GM12878 (cell line): ENCODE measurements around the gene CCBE1. TPM values are rescaled to one million over a fixed set of nuclear protein-coding genes. Genes with fewer than 3 reads are reported as not detected.

ENCODE experiments used
- ATAC-seq: fragments of 200-7000 bp; cut with Tn5 transposase; 3 replicates; pipeline ENCODE4 v1.9.1; 2020; ENCODE audit warnings: mild to moderate bottlenecking, moderate library complexity
- BruUV-seq: library from RNA; stranded (reverse); fragments of 400-500 nt; replicated peaks from 2 replicates; lab custom pipeline; 2021; lab: Mats Ljungman, UMichigan
- CTCF ChIA-PET: fragments of 300-600 bp; sonication (Branson Sonifier 250); formaldehyde crosslinking; extraction: SDS; loops from one replicate; lab custom pipeline; 2021; ENCODE audit warnings: inconsistent platforms; lab: Yijun Ruan, JAX
- POLR2A ChIA-PET: fragments of 350-600 bp; formaldehyde crosslinking; extraction: SDS; loops from one replicate; lab custom pipeline; 2021; ENCODE audit warnings: inconsistent platforms; lab: Charles Lee
- RAD21 ChIA-PET: fragments of 300-600 bp; sonication (Branson Sonifier 250); formaldehyde crosslinking; loops from one replicate; lab custom pipeline; 2023; ENCODE audit warnings: antibody characterized with exemption; ENCODE audit not compliant: unreplicated experiment; lab: Charles Lee
- SMC1A ChIA-PET: fragments of 300-600 bp; sonication (Branson Sonifier 250); formaldehyde crosslinking; loops from one replicate; lab custom pipeline; 2023; ENCODE audit not compliant: unreplicated experiment, uncharacterized antibody; lab: Charles Lee
- DNase-seq: peaks from one replicate; pipeline ENCODE4 v3.0.0-alpha.2; 2011; ENCODE audit warnings: low read depth, low spot score
- FAIRE-seq: peaks from 3 replicates; lab custom pipeline; 2011; peaks lifted over from hg19 to GRCh38; lab: Jason Lieb, UNC
- H2AFZ ChIP-seq: 2 replicates; pipeline ENCODE4 v1.6.0; 2011; ENCODE audit warnings: low read depth, low read length, control low read depth; ENCODE audit not compliant: control insufficient read depth
- H3K27ac ChIP-seq: 2 replicates; pipeline ENCODE4 v1.5.1; 2011; ENCODE audit warnings: control low read depth; ENCODE audit not compliant: control insufficient read depth, insufficient read depth
- H3K27me3 ChIP-seq, 2 experiments: replicated peaks in 1 of 2; 2 replicates each; pipeline versions ENCODE4 v1.6.0 to v1.6.1; 2011; ENCODE audit warnings: low read length in 1 of 2; ENCODE audit not compliant: control insufficient read depth in 2 of 2, insufficient read depth in 2 of 2
- H3K36me3 ChIP-seq, 2 experiments: 2 replicates each; pipeline ENCODE4 v1.5.1; 2011; ENCODE audit warnings: low read length in 1 of 2; ENCODE audit not compliant: control insufficient read depth in 2 of 2, insufficient read depth in 2 of 2
- H3K4me1 ChIP-seq: 2 replicates; pipeline ENCODE4 v1.6.1; 2011; ENCODE audit warnings: mild to moderate bottlenecking, low read length, moderate library complexity, mixed read lengths; ENCODE audit not compliant: control insufficient read depth, insufficient read depth
- H3K4me2 ChIP-seq: 2 replicates; pipeline ENCODE4 v1.6.0; 2011; ENCODE audit warnings: control low read depth; ENCODE audit not compliant: control insufficient read depth, insufficient read depth
- H3K4me3 ChIP-seq: fragments of 200-600 bp; sonication (generic); 2 replicates; pipeline ENCODE4 v1.5.1; 2016
- H3K79me2 ChIP-seq: 2 replicates; pipeline ENCODE4 v1.6.0; 2011; ENCODE audit warnings: low read length; ENCODE audit not compliant: control insufficient read depth, insufficient read depth
- H3K9ac ChIP-seq: 2 replicates; pipeline ENCODE4 v1.8.0; 2011; ENCODE audit warnings: low read length, control low read depth, mixed read lengths; ENCODE audit not compliant: control insufficient read depth, insufficient read depth
- H3K9me3 ChIP-seq: replicated peaks from 3 replicates; pipeline ENCODE4 v1.5.1; 2011; ENCODE audit warnings: mild to moderate bottlenecking, low read length; ENCODE audit not compliant: control insufficient read depth, insufficient read depth
- H4K20me1 ChIP-seq: 2 replicates; pipeline ENCODE4 v1.6.0; 2011; ENCODE audit not compliant: control insufficient read depth, insufficient read depth
- ASH2L ChIP-seq: fragments of 300-600, 200-600 bp; sonication (generic); IDR thresholded peaks from 2 replicates; pipeline ENCODE4 v1.6.1; 2017; ENCODE audit warnings: low read depth, mild to moderate bottlenecking, borderline replicate concordance
- CBX5 ChIP-seq: sonication (generic); IDR thresholded peaks from 2 replicates; pipeline ENCODE4 v1.6.1; 2016; ENCODE audit warnings: low read depth, moderate library complexity, mild to moderate bottlenecking, inconsistent platforms
- CHD2 ChIP-seq: IDR thresholded peaks from 2 replicates; pipeline ENCODE4 v1.6.1; 2011; ENCODE audit warnings: low read depth, low read length, improper control_type of control experiment, borderline replicate concordance
- CREM ChIP-seq: IDR thresholded peaks from 2 replicates; pipeline ENCODE4 v1.6.1; 2014; ENCODE audit warnings: antibody characterized with exemption, low read depth
- JUNB ChIP-seq: IDR thresholded peaks from 2 replicates; pipeline ENCODE4 v1.6.1; 2016; ENCODE audit warnings: antibody characterized with exemption, mild to moderate bottlenecking
- JUND ChIP-seq: IDR thresholded peaks from 2 replicates; pipeline ENCODE4 v1.6.1; 2012; ENCODE audit warnings: low read depth, mild to moderate bottlenecking, low read length, improper control_type of control experiment, moderate library complexity
- MTA2 ChIP-seq: fragments of 450-650 bp; IDR thresholded peaks from 2 replicates; pipeline ENCODE4 v1.6.1; 2016; ENCODE audit warnings: low read depth, mild to moderate bottlenecking, moderate library complexity
- NFYA ChIP-seq: IDR thresholded peaks from 2 replicates; pipeline ENCODE4 v1.6.1; 2011; ENCODE audit warnings: low read depth, mild to moderate bottlenecking, low read length, improper control_type of control experiment, borderline replicate concordance
- PAX8 ChIP-seq: fragments of 450-650 bp; IDR thresholded peaks from 2 replicates; pipeline ENCODE4 v1.6.1; 2017; ENCODE audit warnings: mild to moderate bottlenecking, moderate library complexity
- RBBP5 ChIP-seq: fragments of 200-600 bp; sonication (generic); conservative IDR thresholded peaks from 2 replicates; pipeline ENCODE4 v1.6.1; 2016
- SMAD5 ChIP-seq: IDR thresholded peaks from 2 replicates; pipeline ENCODE4 v1.6.1; 2016; ENCODE audit warnings: antibody characterized with exemption, low read depth
- TARDBP ChIP-seq: IDR thresholded peaks from 2 replicates; pipeline ENCODE4 v1.6.1; 2016; ENCODE audit warnings: borderline replicate concordance
- TBL1XR1 ChIP-seq: IDR thresholded peaks from 2 replicates; pipeline ENCODE4 v1.6.1; 2012; ENCODE audit warnings: low read depth, low read length, improper control_type of control experiment
- ZNF217 ChIP-seq: fragments of 450-650 bp; IDR thresholded peaks from 2 replicates; pipeline ENCODE4 v1.6.1; 2017; ENCODE audit warnings: antibody characterized with exemption, mild to moderate bottlenecking
- WGBS: methylation state at CpG from one replicate; pipeline ENCODE4 v1.1.6; 2016; ENCODE audit warnings: low lambda C conversion rate; ENCODE audit not compliant: insufficient replicate concordance, insufficient coverage; ENCODE audit errors: missing lambda C conversion rate; 5-methylcytosine and 5-hydroxymethylcytosine counted together
- in situ Hi-C: fragments of 300-500 bp; cut with MboI; formaldehyde crosslinking; loops from 9 replicates; pipeline ENCODE4 v1.14.3; 2018; ENCODE audit warnings: mixed read lengths
- intact Hi-C: fragments of 100-400 bp; cut with micrococcal nuclease; formaldehyde crosslinking; loops from one replicate; pipeline ENCODE4 v1.14.2; 2022; ENCODE audit not compliant: unreplicated experiment
- polyA plus RNA-seq, 11 experiments: library from polyadenylated mRNA; depleted of rRNA in 4 of 11; unstranded in 6 of 11; stranded (reverse) in 5 of 11; fragments of >200 nt; fragmentation: Nextera tagmentation in 4 of 11; fragmentation: Illumina TruSeq in 1 of 11; extraction: Ambion mirVana in 4 of 11; extraction: Trizol in 1 of 11; gene quantifications; 1 replicate in 1 of 11; 2 replicates in 10 of 11; pipeline versions ENCODE4 v1.2.1 to v1.2.3, GENCODE V29; 2011 to 2016; ENCODE audit warnings: inconsistent platforms in 2 of 11, missing spikeins in 2 of 11, low read depth in 1 of 11
- total RNA-seq, 4 experiments: library from RNA; depleted of rRNA in 3 of 4; stranded (reverse); fragments of >200 nt in 3 of 4; fragmentation: Illumina TruSeq in 1 of 4; extraction: Trizol in 1 of 4; gene quantifications; 2 replicates each; pipeline versions ENCODE4 v1.2.1 to v1.2.3, GENCODE V29; 2013 to 2021
- TF ChIP-seq, protein P1 (sequence below): fragments of 450-650 bp; conservative IDR thresholded peaks from 2 replicates; pipeline ENCODE4 v1.6.1; 2017; ENCODE audit warnings: mild to moderate bottlenecking, moderate library complexity

The CCBE1 gene
- total and polyA plus RNA-seq, 10 of the 15 experiments (the other 5 are each of a cell fraction or from before 2014, with no cell fraction given) = 0.03 to 0.49 (median 0.04) TPM; not detected in 7

DNA sequence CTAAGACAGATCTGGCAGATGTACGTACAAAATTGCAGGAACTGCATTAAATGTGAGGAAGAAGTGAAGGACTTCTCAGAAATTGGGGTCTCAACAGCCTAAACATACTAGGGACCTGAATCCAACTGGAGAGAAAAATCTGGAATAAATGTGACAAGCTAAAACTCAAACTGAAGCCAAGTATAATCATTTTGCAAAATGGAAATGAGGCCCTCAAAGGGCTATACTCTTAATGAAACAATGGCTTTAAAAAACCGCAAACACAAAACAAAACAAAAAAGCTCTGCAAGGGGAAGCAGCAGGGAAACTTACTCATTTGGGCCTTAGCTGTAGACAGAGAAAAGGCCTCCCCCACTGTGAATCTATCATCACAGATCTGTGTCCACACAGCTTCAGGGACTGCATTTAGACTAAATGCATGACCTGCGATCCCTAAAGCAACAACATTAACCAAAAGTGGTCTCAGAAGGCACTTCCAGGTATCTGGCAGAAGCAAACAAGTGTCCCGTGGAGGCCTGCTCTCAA is 63.2 kb downstream of the CCBE1 start:
- Histone ChIP-seq H2AFZ (no peak overlapping the region), H3K36me3 (no peaks in the 10 kb centered on the region), H3K27ac (no peak overlapping the region), H4K20me1 (no peaks in the 10 kb centered on the region), H3K4me3 (no peak overlapping the region), H3K79me2 (no peaks in the 10 kb centered on the region), H3K27me3 (no peaks in the 10 kb centered on the region; a peak in 2 of 4 replicates), H3K9me3 (no peaks in the 10 kb centered on the region), H3K9ac (no peak overlapping the region), H3K4me2 (no peak overlapping the region), H3K4me1 (no peaks in the 10 kb centered on the region)
- BruUV-seq = no TSS peak
- intact Hi-C loops (loop anchor here (5.0 kb wide), 1 partner anchor 913 kb away; no protein-coding TSS in a partner anchor), in situ Hi-C loops (no loop called here)
- ChIA-PET RAD21 (interaction anchor here (0.8 to 2.3 kb wide), 2 partner anchors 189 to 203 kb away, joined by 3 to 14 read pairs; no protein-coding TSS in a partner anchor), CTCF (interaction anchor here (1.0 to 7.2 kb wide), 4 partner anchors 12 to 189 kb away, joined by 3 to 111 read pairs (median 6); no protein-coding TSS in a partner anchor), SMC1A (interaction anchor here (1.4 to 2.7 kb wide), 2 partner anchors 179 to 189 kb away, joined by 3 to 17 read pairs; no protein-coding TSS in a partner anchor), POLR2A (no interaction called here)
- ATAC-seq (no peak), DNase-seq (no peak), FAIRE-seq (no peak)
- WGBS = 58% methylated on average over 4 of the region's 4 CpGs
- no peak for TF ChIP-seq CREM

DNA sequence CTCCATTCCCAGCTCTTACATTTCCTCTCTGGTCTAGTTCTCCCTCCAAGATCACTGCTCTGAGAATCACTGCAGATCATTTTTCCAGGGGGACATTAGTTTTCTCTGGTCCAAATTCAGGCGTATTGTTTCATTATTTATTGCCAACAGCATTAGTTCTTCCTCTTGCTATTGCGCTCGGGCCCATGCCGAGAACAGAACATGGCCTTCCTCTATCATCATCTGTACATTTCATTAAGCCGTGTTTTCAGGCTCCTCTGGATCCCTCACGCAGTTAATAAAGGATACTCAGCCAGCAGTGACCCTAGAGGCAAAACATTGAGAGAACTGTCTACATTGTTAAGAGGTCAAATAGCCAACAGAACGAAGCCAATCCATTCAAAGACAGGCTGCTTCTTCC is 63.9 kb downstream of the CCBE1 start:
- DNase-seq = no peak
- Histone ChIP-seq H3K27ac (no peak overlapping the region), H3K4me2 (no peak overlapping the region), H4K20me1 (no peaks in the 10 kb centered on the region), H3K36me3 (no peaks in the 10 kb centered on the region), H3K4me1 (no peaks in the 10 kb centered on the region), H3K4me3 (no peak overlapping the region), H2AFZ (no peak overlapping the region), H3K27me3 (no peaks in the 10 kb centered on the region; a peak in 2 of 4 replicates), H3K9ac (no peak overlapping the region), H3K79me2 (no peaks in the 10 kb centered on the region), H3K9me3 (no peaks in the 10 kb centered on the region)
- ChIA-PET SMC1A (no interaction called here), RAD21 (interaction anchor here (1.4 kb wide), 1 partner anchor 190 kb away, joined by 5 read pairs; no protein-coding TSS in a partner anchor), CTCF (interaction anchor here (1.0 to 7.2 kb wide), 3 partner anchors 43 to 916 kb away, joined by 3 to 111 read pairs (median 6); no protein-coding TSS in a partner anchor), POLR2A (no interaction called here)
- in situ Hi-C loops = no loop called here
- intact Hi-C loops = loop anchor here (5.0 kb wide), 1 partner anchor 914 kb away; no protein-coding TSS in a partner anchor
- no peak for FAIRE-seq
- WGBS = 52% methylated on average over 7 of the region's 7 CpGs
- no TSS peak for BruUV-seq
- no peak for ATAC-seq
- TF ChIP-seq RBBP5 (no peak), MTA2 (no peak), CBX5 (no peak), TARDBP (no peak), JUNB (no peak), SMAD5 (no peak), ASH2L (no peak), JUND (no peak), NFYA (no peak), PAX8 (no peak), CHD2 (no peak), ZNF217 (no peak), TBL1XR1 (no peak)
- TF ChIP-seq, protein P1, sequence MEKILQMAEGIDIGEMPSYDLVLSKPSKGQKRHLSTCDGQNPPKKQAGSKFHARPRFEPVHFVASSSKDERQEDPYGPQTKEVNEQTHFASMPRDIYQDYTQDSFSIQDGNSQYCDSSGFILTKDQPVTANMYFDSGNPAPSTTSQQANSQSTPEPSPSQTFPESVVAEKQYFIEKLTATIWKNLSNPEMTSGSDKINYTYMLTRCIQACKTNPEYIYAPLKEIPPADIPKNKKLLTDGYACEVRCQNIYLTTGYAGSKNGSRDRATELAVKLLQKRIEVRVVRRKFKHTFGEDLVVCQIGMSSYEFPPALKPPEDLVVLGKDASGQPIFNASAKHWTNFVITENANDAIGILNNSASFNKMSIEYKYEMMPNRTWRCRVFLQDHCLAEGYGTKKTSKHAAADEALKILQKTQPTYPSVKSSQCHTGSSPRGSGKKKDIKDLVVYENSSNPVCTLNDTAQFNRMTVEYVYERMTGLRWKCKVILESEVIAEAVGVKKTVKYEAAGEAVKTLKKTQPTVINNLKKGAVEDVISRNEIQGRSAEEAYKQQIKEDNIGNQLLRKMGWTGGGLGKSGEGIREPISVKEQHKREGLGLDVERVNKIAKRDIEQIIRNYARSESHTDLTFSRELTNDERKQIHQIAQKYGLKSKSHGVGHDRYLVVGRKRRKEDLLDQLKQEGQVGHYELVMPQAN = no peak
